ENCODE results near the gene CACNA1E.

The CACNA1E gene

GRCh38 chr1:181592255-181592859 lies 109.0 kb downstream of the CACNA1E start:
- no peak for DNase-seq

DNA sequence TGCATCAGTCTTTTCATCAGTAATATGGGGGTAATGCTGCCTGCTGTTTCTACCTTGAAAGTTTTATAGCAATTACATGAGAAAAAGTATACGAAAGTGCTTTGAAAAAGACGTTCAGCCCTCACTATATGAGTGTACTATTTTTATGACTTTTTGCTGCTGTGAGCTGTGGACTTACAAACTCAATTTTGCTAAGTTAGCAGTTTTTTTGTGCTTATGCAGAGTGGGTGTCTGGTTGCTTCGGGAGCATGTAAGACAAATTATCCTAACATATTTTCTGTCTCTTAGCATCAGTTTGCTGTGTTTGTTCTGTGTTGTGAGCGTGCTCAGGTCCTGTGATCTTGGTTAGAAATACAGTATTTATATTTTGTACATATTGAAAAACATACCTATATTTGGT lies 109.7 kb downstream of the CACNA1E start:
- no peak for DNase-seq

DNA sequence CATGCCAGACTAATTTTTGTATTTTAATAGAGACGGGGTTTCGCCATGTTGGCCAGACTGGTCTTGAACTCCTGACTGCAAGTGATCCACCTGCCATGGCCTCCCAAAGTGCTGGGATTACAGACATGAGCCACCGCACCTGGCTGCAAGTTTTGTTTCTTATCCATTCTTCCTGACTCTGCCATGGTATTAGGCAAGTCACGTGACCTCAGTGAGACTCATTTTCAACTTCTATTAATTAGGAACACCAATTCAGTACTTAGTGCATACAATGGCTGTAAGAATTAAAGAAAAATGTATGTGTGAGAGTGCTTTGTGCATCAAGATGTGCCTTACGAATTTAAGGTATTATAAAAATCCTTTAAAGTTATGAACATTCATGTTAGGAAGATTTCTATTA lies 111.2 kb downstream of the CACNA1E start:
- no peak for DNase-seq

- DNase-seq, result no peak
These were observed 111.9 kb downstream of the CACNA1E start for GRCh38 chr1:181595234-181595633.

- no peak for DNase-seq
These were observed 118.1 kb downstream of the CACNA1E start for GRCh38 chr1:181601186-181601950.

DNA sequence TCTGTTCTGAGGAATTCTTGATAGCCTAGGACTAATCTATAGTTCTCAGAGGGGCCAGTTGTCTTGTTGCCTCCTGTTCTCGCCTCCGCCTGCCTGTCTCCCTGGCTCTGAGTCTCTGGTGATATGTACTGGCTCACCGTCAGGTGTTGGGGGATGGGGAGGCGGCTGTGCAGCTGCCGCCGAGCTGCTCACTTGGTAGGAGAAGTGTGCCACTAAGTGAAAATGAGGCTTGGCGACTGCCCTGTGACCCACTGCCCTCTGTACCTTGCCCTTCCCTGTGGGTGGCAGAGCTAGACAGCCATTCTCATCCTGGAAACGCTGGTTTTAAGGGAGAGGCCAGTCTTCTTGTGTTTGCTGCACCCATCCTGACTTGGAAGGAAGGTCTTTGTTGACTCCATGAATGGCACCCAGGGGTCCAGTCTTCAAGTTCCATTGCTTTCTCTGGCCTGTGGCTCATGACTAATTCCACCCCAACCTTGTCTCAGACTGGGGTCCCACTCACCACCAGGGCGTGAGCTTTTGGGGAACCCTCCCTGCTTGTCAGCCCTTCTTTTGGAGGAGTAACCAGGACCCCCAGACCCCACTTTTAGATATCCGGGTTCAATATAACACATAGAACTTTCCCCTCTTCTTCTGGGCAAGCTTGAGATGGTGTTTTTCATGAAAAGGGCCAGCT lies 120.6 kb downstream of the CACNA1E start:
- DNase-seq, result no peak

DNA sequence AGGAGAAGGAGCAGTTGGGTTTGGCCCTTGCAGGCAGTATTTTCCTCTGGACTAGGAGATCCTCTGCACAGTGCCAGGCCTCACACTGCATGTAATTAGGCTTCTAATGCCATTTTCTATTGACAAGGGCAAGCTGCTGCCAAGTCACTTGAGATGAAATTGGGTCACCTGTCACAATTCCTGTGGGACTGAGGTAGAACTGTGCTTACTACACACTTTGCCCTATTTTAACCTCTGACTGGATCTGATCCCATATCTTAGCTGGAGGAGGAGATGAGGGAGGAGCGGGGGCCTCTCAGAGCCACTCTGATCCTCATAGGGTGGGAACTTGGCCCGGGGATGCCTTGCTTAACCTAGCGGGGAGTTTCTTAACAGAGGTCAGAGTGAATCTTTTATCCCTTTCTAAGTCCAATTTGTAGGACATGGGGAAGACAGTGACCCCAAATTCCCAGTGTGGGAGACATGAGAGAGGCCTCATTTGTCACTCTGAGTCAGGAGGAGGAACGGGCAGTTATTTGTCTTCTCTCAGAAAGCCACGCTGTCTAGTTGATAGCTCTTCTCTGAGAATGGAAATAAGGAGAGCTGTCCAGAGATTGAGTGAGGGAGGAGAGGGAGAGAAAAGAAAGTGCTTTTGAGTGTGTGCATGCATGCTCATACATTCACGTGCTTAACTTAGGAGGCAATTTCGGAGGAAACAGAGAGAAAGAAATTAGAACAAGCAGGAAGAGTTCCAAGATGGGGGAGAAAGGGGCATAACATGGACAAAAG lies 121.3 kb downstream of the CACNA1E start:
- no peak for DNase-seq

- no peak for DNase-seq
These were observed 124.2 kb downstream of the CACNA1E start for GRCh38 chr1:181607524-181607923.

DNA sequence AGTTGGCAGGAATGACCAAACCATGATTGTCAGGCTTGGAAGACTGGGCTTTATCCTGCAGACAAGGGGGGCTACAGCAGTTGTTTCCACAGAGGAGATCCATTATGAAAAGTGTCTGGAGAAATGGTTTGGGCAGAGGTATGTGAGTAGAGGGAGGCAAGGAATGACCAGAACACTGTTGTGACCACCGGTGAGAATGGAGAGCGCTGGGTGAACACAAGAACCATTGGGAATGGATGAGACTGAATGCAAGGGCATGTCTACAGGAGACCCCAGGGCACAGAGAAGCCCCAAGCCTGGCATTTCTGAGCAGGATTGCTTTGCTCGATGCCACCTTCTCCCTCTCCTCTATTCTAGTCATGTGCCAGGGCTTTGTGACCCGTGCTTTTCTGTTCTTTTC lies 125.1 kb downstream of the CACNA1E start:
- no peak for DNase-seq

GRCh38 chr1:181608948-181609347 lies 125.6 kb downstream of the CACNA1E start:
- DNase-seq, result no peak

- no peak for DNase-seq
These were observed 128.8 kb downstream of the CACNA1E start for GRCh38 chr1:181612100-181612499.

DNA sequence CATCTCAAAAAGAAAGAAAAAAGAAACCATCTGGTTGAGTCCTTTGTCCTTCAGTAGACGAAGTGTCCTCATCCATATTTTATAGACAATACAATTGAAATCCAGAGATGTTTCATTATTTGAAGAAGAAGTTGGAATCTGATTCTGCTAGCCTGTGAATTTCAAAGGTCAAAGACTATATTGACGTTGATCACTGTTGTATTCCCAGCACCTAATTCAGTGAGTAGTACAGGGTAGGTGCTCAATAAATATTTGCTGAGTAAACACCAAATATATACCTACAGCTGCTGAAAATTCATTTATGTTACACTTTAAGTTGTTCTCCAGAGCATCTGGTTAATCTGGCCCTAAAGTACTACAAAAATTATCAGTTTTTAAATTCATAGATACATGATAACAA lies 135.2 kb downstream of the CACNA1E start:
- no peak for DNase-seq

DNA sequence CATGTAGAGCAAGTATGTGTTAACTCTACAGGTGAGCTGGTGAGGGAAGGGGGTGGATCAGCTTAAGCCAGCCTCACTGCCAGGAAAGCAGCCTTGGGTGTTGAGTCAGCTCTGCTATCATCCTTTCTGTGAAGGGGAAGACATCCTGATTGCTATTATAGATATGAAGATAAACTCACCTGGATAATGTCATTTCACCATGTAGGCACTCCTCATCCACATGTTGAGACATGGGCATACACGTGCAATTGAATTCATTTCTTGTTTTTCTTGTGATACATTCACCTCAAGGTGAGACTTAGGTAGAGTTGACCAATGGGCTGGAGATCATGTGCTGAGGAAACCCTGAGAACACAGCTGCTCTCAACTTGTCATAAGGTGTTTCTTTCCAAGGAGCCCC lies 136.9 kb downstream of the CACNA1E start:
- DNase-seq, result no peak

GRCh38 chr1:181623850-181624249 lies 140.5 kb downstream of the CACNA1E start:
- DNase-seq, result no peak

DNA sequence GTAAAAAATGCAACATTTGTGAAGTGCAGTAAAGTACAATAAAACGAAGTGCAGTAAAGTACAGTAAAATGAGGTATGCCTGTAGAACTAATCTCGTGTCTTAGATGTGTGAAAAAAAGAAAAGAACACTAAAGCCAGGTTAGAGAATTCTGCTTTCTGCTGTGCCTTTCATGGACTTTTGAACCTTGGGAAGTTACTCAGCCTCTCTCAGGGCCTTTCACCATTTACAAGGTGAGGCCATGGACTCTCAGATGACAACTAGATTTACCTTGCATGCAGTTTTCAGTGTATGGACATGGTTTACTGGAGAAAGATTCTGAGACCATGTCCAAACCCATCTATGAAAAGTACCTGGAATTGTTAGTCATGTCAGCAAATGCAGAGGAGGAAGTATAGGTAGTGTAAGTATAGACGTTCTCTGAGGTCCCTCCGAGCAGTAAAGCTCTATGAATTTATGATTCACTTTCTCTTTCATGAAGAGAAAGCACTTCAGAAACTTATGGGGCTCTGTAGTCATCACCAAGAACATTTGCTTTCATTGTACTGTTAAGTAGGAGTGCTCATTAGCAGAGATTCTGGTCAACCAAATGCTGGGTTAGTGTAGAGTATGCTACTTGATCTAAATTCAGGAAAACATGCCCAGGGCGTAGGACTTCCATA lies 143.1 kb downstream of the CACNA1E start:
- no peak for DNase-seq

GRCh38 chr1:181630398-181630797 lies 147.1 kb downstream of the CACNA1E start:
- DNase-seq, result no peak

GRCh38 chr1:181630838-181631237 lies 147.5 kb downstream of the CACNA1E start:
- DNase-seq, result no peak

- no peak for DNase-seq
These were observed 149.2 kb downstream of the CACNA1E start for GRCh38 chr1:181632492-181632891.

- no peak for DNase-seq
These were observed 149.6 kb downstream of the CACNA1E start for GRCh38 chr1:181632960-181633359.

- DNase-seq, result no peak
These were observed 151.8 kb downstream of the CACNA1E start for GRCh38 chr1:181635110-181635509.

- no peak for DNase-seq
These were observed 154.7 kb downstream of the CACNA1E start for GRCh38 chr1:181637998-181638397.

DNA sequence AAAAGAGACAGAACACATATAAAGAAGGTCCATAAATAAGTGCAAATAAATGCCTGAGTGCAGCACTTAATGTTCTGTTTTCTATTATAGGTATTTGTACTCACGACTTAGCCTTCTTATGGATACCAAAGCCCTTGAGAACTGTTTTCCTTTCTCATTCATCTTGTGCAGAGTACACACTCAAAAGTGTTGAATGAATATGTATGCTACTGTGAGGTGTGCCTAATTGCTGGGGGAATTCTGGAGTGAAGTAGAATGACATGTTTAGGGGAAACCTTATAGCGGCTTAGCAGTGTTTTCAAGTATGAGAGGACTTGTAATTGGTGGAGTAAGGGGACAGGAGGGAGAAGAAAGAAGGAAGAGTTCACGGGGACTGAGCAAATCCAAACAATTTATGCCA lies 157.6 kb downstream of the CACNA1E start:
- DNase-seq, result no peak

DNA sequence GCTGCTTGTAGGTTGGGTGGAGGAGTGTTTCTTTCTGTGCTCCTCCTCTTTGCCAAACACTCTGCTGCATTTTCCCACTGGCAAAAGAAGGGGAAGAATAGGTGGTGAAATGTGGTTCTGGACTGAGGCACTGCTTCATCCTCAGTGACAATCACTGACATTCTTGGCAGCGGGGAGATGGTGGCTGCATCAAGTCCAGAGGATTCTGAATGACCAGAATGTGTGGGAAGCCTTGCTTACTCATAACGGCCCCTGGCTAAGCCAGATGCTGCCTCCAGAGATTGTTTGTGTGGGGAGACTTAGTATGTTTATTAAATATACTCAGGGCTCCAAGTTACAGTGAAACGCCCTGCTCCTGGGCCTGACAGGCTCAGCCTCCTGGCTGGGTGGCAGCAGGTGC lies 160.3 kb downstream of the CACNA1E start:
- no peak for DNase-seq

All from effector CD4-positive, alpha-beta T cell (primary cell).